HepG2 (cell line): Measurements from ENCODE around the gene ADAT3. TPM values are rescaled to one million over a fixed set of nuclear protein-coding genes. Genes with fewer than 3 reads are reported as not detected.

ENCODE experiments used
- ATM ChIP-seq: fragments of 450-650 bp; IDR thresholded peaks from 2 replicates; pipeline ENCODE4 v1.7.1; 2017; ENCODE audit warnings: mild to moderate bottlenecking, borderline replicate concordance
- HOXA5 ChIP-seq: sonication (generic); formaldehyde crosslinking; IDR thresholded peaks from 2 replicates; pipeline ENCODE4 v1.4.0; 2020; ENCODE audit warnings: missing genetic modification reagents
- KLF13 ChIP-seq: sonication (generic); formaldehyde crosslinking; IDR thresholded peaks from 2 replicates; pipeline ENCODE4 v1.4.0; 2020; ENCODE audit warnings: mild to moderate bottlenecking, missing genetic modification reagents
- NCOR1 ChIP-seq: fragments of 200-600 bp; sonication (generic); IDR thresholded peaks from 2 replicates; pipeline ENCODE4 v1.7.0; 2017; ENCODE audit warnings: antibody characterized with exemption, low read length, borderline replicate concordance
- NR2F6 ChIP-seq, 2 experiments: IDR thresholded peaks; 2 replicates each; pipeline ENCODE4 v1.6.1; 2016; ENCODE audit warnings: antibody characterized with exemption in 1 of 2, mild to moderate bottlenecking in 1 of 2
- PHF5A ChIP-seq: IDR thresholded peaks from one replicate; pipeline ENCODE4 v1.6.1; 2018; ENCODE audit warnings: low read depth, missing genetic modification reagents; ENCODE audit not compliant: unreplicated experiment
- RXRA ChIP-seq: sonication (generic); formaldehyde crosslinking; IDR thresholded peaks from 2 replicates; pipeline ENCODE4 v1.5.1; 2020; ENCODE audit warnings: missing genetic modification reagents
- SIN3B ChIP-seq: fragments of 150-350 bp; IDR thresholded peaks from 2 replicates; pipeline ENCODE4 v1.6.1; 2014; ENCODE audit warnings: low read length
- ZNF260 ChIP-seq: sonication (generic); formaldehyde crosslinking; IDR thresholded peaks from 2 replicates; pipeline ENCODE4 v1.4.0; 2020; ENCODE audit warnings: missing genetic modification reagents, low read depth, mild to moderate bottlenecking, borderline replicate concordance
- ZNF446 ChIP-seq: sonication (generic); formaldehyde crosslinking; IDR thresholded peaks from 2 replicates; pipeline ENCODE4 v1.5.0; 2020; ENCODE audit warnings: mild to moderate bottlenecking, missing genetic modification reagents
- ZSCAN31 ChIP-seq: sonication (generic); formaldehyde crosslinking; IDR thresholded peaks from 2 replicates; pipeline ENCODE4 v1.5.0; 2020; ENCODE audit warnings: low read depth, mild to moderate bottlenecking, missing genetic modification reagents
- polyA plus RNA-seq, 8 experiments: library from polyadenylated mRNA; depleted of rRNA in 3 of 8; stranded (reverse) in 7 of 8; unstranded in 1 of 8; fragments of >200 nt; fragmentation: Illumina TruSeq in 4 of 8; extraction: Trizol in 4 of 8; gene quantifications; 2 replicates each; pipeline versions ENCODE4 v1.2.1 to v1.2.3, GENCODE V29; 2011 to 2016; ENCODE audit warnings: low read depth in 4 of 8, missing spikeins in 1 of 8, mixed read lengths in 1 of 8; ENCODE audit not compliant: insufficient read depth in 1 of 8
- total RNA-seq, 5 experiments: library from RNA; depleted of rRNA; stranded (reverse); fragments of >200 nt; fragmentation: Illumina TruSeq; extraction: Trizol; gene quantifications; 2 replicates each; pipeline ENCODE4 v1.2.3, GENCODE V29; 2016; ENCODE audit warnings: low read depth in 1 of 5
- TF ChIP-seq, protein P1 (sequence below): sonication (generic); formaldehyde crosslinking; IDR thresholded peaks from 2 replicates; pipeline ENCODE4 v1.4.0; 2020; ENCODE audit warnings: low read depth, missing genetic modification reagents
- TF ChIP-seq, protein P2 (sequence below): sonication (generic); formaldehyde crosslinking; IDR thresholded peaks from 2 replicates; pipeline ENCODE4 v1.8.0; 2022; ENCODE audit warnings: mild to moderate bottlenecking, missing genetic modification reagents, moderate library complexity
- TF ChIP-seq, protein P3 (sequence below): IDR thresholded peaks from 2 replicates; pipeline ENCODE4 v1.6.1; 2018; ENCODE audit warnings: missing genetic modification reagents, mild to moderate bottlenecking, missing compliant biosample characterization
- TF ChIP-seq, protein P4 (sequence below): sonication (generic); formaldehyde crosslinking; IDR thresholded peaks from 2 replicates; pipeline ENCODE4 v1.5.0; 2020; ENCODE audit warnings: mild to moderate bottlenecking, missing genetic modification reagents
- TF ChIP-seq, protein P5 (sequence below): sonication (generic); formaldehyde crosslinking; IDR thresholded peaks from 2 replicates; pipeline ENCODE4 v1.4.0; 2020; ENCODE audit warnings: missing genetic modification reagents, borderline replicate concordance

Gene ADAT3
- total and polyA plus RNA-seq, 2 of the 13 experiments (the other 11 are each of a cell fraction or from before 2014, with no cell fraction given), result 0.95 to 3.5 TPM

DNA sequence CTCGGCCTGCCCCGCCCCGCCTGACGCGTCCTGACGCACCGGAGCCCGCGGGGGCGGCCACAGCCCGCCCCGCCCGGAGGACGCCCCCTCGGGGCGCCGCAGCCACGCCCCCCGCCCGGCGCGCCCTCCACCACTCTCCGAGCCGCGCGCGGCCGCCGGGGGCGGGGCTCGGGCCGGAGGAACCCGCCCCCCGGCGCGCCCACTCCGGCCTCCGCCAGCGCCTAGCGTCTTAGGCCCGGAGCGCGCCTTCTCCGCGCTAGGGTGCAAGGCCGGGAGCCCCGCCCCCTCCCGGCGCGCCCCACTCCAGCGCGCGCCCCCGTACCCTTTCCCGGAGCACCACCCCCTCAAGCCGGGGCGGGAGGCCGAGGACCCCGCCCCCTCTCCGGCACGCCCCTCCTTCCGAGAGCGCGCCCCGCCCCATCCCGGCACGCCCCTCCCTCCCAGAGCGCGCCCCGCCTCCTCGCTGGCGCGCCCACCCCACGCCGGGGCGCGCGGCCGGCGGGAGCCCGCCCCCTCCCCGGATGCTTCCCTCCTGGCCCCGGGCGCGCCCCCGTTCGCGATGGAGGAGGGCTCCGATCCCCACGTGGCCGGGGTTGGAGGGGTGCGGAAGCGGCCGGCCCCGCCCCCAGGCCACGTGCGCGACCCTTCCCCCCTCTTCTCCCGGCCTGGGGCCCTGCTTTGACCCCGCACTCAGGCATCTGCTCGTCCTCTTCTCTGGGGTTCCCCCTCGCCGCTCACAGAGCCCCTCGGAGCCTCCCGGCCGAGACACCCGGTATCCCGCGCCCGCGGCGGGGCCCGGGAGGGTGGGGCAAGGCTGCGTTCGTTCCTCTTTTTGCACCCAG, 41.3 kb upstream of the ADAT3 start (continued):
- TF ChIP-seq, protein P1, sequence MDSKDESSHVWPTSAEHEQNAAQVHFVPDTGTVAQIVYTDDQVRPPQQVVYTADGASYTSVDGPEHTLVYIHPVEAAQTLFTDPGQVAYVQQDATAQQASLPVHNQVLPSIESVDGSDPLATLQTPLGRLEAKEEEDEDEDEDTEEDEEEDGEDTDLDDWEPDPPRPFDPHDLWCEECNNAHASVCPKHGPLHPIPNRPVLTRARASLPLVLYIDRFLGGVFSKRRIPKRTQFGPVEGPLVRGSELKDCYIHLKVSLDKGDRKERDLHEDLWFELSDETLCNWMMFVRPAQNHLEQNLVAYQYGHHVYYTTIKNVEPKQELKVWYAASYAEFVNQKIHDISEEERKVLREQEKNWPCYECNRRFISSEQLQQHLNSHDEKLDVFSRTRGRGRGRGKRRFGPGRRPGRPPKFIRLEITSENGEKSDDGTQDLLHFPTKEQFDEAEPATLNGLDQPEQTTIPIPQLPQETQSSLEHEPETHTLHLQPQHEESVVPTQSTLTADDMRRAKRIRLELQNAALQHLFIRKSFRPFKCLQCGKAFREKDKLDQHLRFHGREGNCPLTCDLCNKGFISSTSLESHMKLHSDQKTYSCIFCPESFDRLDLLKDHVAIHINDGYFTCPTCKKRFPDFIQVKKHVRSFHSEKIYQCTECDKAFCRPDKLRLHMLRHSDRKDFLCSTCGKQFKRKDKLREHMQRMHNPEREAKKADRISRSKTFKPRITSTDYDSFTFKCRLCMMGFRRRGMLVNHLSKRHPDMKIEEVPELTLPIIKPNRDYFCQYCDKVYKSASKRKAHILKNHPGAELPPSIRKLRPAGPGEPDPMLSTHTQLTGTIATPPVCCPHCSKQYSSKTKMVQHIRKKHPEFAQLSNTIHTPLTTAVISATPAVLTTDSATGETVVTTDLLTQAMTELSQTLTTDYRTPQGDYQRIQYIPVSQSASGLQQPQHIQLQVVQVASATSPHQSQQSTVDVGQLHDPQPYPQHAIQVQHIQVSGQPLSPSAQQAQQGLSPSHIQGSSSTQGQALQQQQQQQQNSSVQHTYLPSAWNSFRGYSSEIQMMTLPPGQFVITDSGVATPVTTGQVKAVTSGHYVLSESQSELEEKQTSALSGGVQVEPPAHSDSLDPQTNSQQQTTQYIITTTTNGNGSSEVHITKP (CRISPR knock-in tag), result no peak
- TF ChIP-seq SIN3B (no peak), HOXA5 (no peak), NR2F6 (IDR thresholded peaks at IDR 0.05) (peak; percentile 40; the same call in 1 of the 2 replicates), NR2F6 (CRISPR knock-in tag; IDR thresholded peaks at IDR 0.05) (peak; percentile 67), ATM (no peak), RXRA (peak; percentile 48; the same call in 1 of the 2 replicates), KLF13 (CRISPR knock-in tag) (no peak), PHF5A (CRISPR knock-in tag) (no peak), ZSCAN31 (no peak), ZNF260 (CRISPR knock-in tag) (no peak), NCOR1 (peak; percentile 43; the same call in 1 of the 2 replicates), ZNF446 (CRISPR knock-in tag) (0 out of 2 replicates have a peak, but pooled peaks have one; percentile 14)
- TF ChIP-seq, protein P2, sequence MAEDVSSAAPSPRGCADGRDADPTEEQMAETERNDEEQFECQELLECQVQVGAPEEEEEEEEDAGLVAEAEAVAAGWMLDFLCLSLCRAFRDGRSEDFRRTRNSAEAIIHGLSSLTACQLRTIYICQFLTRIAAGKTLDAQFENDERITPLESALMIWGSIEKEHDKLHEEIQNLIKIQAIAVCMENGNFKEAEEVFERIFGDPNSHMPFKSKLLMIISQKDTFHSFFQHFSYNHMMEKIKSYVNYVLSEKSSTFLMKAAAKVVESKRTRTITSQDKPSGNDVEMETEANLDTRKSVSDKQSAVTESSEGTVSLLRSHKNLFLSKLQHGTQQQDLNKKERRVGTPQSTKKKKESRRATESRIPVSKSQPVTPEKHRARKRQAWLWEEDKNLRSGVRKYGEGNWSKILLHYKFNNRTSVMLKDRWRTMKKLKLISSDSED (CRISPR knock-in tag), result no peak
- TF ChIP-seq, protein P3, sequence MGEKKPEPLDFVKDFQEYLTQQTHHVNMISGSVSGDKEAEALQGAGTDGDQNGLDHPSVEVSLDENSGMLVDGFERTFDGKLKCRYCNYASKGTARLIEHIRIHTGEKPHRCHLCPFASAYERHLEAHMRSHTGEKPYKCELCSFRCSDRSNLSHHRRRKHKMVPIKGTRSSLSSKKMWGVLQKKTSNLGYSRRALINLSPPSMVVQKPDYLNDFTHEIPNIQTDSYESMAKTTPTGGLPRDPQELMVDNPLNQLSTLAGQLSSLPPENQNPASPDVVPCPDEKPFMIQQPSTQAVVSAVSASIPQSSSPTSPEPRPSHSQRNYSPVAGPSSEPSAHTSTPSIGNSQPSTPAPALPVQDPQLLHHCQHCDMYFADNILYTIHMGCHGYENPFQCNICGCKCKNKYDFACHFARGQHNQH (CRISPR knock-in tag), result peak; percentile 68
- TF ChIP-seq, protein P4, sequence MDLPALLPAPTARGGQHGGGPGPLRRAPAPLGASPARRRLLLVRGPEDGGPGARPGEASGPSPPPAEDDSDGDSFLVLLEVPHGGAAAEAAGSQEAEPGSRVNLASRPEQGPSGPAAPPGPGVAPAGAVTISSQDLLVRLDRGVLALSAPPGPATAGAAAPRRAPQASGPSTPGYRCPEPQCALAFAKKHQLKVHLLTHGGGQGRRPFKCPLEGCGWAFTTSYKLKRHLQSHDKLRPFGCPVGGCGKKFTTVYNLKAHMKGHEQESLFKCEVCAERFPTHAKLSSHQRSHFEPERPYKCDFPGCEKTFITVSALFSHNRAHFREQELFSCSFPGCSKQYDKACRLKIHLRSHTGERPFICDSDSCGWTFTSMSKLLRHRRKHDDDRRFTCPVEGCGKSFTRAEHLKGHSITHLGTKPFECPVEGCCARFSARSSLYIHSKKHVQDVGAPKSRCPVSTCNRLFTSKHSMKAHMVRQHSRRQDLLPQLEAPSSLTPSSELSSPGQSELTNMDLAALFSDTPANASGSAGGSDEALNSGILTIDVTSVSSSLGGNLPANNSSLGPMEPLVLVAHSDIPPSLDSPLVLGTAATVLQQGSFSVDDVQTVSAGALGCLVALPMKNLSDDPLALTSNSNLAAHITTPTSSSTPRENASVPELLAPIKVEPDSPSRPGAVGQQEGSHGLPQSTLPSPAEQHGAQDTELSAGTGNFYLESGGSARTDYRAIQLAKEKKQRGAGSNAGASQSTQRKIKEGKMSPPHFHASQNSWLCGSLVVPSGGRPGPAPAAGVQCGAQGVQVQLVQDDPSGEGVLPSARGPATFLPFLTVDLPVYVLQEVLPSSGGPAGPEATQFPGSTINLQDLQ (CRISPR knock-in tag), result peak; percentile 7; the same call in 1 of the 2 replicates
- TF ChIP-seq, protein P5, sequence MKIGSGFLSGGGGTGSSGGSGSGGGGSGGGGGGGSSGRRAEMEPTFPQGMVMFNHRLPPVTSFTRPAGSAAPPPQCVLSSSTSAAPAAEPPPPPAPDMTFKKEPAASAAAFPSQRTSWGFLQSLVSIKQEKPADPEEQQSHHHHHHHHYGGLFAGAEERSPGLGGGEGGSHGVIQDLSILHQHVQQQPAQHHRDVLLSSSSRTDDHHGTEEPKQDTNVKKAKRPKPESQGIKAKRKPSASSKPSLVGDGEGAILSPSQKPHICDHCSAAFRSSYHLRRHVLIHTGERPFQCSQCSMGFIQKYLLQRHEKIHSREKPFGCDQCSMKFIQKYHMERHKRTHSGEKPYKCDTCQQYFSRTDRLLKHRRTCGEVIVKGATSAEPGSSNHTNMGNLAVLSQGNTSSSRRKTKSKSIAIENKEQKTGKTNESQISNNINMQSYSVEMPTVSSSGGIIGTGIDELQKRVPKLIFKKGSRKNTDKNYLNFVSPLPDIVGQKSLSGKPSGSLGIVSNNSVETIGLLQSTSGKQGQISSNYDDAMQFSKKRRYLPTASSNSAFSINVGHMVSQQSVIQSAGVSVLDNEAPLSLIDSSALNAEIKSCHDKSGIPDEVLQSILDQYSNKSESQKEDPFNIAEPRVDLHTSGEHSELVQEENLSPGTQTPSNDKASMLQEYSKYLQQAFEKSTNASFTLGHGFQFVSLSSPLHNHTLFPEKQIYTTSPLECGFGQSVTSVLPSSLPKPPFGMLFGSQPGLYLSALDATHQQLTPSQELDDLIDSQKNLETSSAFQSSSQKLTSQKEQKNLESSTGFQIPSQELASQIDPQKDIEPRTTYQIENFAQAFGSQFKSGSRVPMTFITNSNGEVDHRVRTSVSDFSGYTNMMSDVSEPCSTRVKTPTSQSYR (CRISPR knock-in tag), result peak; percentile 95
